DOHH2 (cell line): ENCODE results near the gene YIF1A.

Experiments
- H3F3A ChIP-seq: fragments of 200-600 bp; sonication (generic), shearing (Covaris generic); 2 replicates; pipeline ENCODE4 v1.6.0; 2016; ENCODE audit warnings: antibody characterized with exemption, mild to moderate bottlenecking; ENCODE audit not compliant: control insufficient read depth, insufficient read depth
- H3K27ac ChIP-seq: fragments of 200-600 bp; sonication (generic); 2 replicates; pipeline ENCODE4 v1.5.1; 2014; ENCODE audit warnings: low read depth, mild to moderate bottlenecking, low read length, moderate library complexity
- H3K27me3 ChIP-seq: fragments of 200-600 bp; sonication (generic); 2 replicates; pipeline ENCODE4 v1.6.1; 2014; ENCODE audit warnings: mild to moderate bottlenecking, low read length, mixed read lengths; ENCODE audit not compliant: control insufficient read depth
- H3K36me3 ChIP-seq: fragments of 200-600 bp; sonication (generic); 2 replicates; pipeline ENCODE4 v1.6.1; 2014; ENCODE audit warnings: mild to moderate bottlenecking, low read length, moderate library complexity, mixed read lengths; ENCODE audit not compliant: control insufficient read depth
- H3K4me1 ChIP-seq: fragments of 200-600 bp; sonication (generic); 2 replicates; pipeline ENCODE4 v1.6.1; 2014; ENCODE audit warnings: mild to moderate bottlenecking, low read length, mixed read lengths; ENCODE audit not compliant: control insufficient read depth
- H3K4me2 ChIP-seq: fragments of 200-600 bp; sonication (generic); 2 replicates; pipeline ENCODE4 v1.6.0; 2014; ENCODE audit warnings: mild to moderate bottlenecking, low read length, moderate library complexity
- H3K4me3 ChIP-seq: fragments of 200-600 bp; sonication (generic); 2 replicates; pipeline ENCODE4 v1.5.1; 2014; ENCODE audit warnings: mild to moderate bottlenecking, low read length, mixed read lengths
- H3K79me2 ChIP-seq: fragments of 200-600 bp; sonication (generic); 2 replicates; pipeline ENCODE4 v1.6.1; 2014; ENCODE audit warnings: mild to moderate bottlenecking, low read length, mixed read lengths; ENCODE audit not compliant: control insufficient read depth
- H3K9me2 ChIP-seq: fragments of 200-600 bp; sonication (generic); replicated peaks from 2 replicates; pipeline ENCODE4 v1.6.1; 2014; ENCODE audit warnings: mild to moderate bottlenecking, low read length, mixed read lengths; ENCODE audit not compliant: control insufficient read depth
- H3K9me3 ChIP-seq: fragments of 200-600 bp; sonication (generic); 2 replicates; pipeline ENCODE4 v1.6.1; 2014; ENCODE audit warnings: antibody characterized with exemption, low read length, mixed read lengths; ENCODE audit not compliant: control insufficient read depth, insufficient read depth
- H4K20me1 ChIP-seq: fragments of 200-600 bp; sonication (generic); 2 replicates; pipeline ENCODE4 v1.6.0; 2014; ENCODE audit warnings: low read depth, mild to moderate bottlenecking, antibody characterized with exemption, low read length, moderate library complexity; ENCODE audit not compliant: control insufficient read depth, insufficient read depth
- CTCF ChIP-seq: fragments of 200-600 bp; sonication (generic); IDR thresholded peaks from one replicate; pipeline ENCODE4 v1.5.1; 2014; ENCODE audit warnings: antibody characterized with exemption, mild to moderate bottlenecking, low read depth, low read length; ENCODE audit not compliant: poor library complexity, severe bottlenecking
- EZH2phosphoT487 ChIP-seq: fragments of 200-600 bp; sonication (generic); IDR thresholded peaks from 2 replicates; pipeline ENCODE4 v1.6.1; 2017; ENCODE audit warnings: borderline replicate concordance, mild to moderate bottlenecking, antibody characterized with exemption, low read length, moderate library complexity, mixed read lengths

Gene YIF1A

GRCh38 chr11:66248903-66249302 is 40.0 kb downstream of the YIF1A start:
- Histone ChIP-seq H3F3A (no peaks in the 10 kb centered on the region; the same call in 1 of the 2 replicates), H3K4me3 (no peak overlapping the region), H3K79me2 (no peaks in the 10 kb centered on the region), H3K36me3 (no peaks in the 10 kb centered on the region; the same call in 1 of the 2 replicates), H3K27ac (no peak overlapping the region), H3K4me1 (no peaks in the 10 kb centered on the region), H4K20me1 (no peaks in the 10 kb centered on the region), H3K9me2 (no peaks in the 10 kb centered on the region), H3K9me3 (no peaks in the 10 kb centered on the region), H3K4me2 (no peak overlapping the region), H3K27me3 (no peaks in the 10 kb centered on the region)
- TF ChIP-seq CTCF (no peak), EZH2phosphoT487 (no peak)

- H3K27ac ChIP-seq: no peak overlapping the region
- no peaks in the 10 kb centered on the region for H3K27me3 ChIP-seq
- no peaks in the 10 kb centered on the region for H3K9me3 ChIP-seq
- no peaks in the 10 kb centered on the region for H3K9me2 ChIP-seq
- H3F3A ChIP-seq: no peaks in the 10 kb centered on the region; the same call in 1 of the 2 replicates
- H3K4me1 ChIP-seq: no peaks in the 10 kb centered on the region
- H3K79me2 ChIP-seq: no peaks in the 10 kb centered on the region
- no peak for TF ChIP-seq EZH2phosphoT487
- TF ChIP-seq CTCF: no peak
- no peak overlapping the region for H3K4me3 ChIP-seq
- H4K20me1 ChIP-seq: no peaks in the 10 kb centered on the region
- H3K4me2 ChIP-seq: no peak overlapping the region
- H3K36me3 ChIP-seq: peaks cover 3% of the 10 kb centered on the region
Measured at GRCh38 chr11:66247801-66248200, 41.1 kb downstream of the YIF1A start.

GRCh38 chr11:66247295-66247694 is 41.6 kb downstream of the YIF1A start:
- Histone ChIP-seq H3K36me3 (peaks cover 8% of the 10 kb centered on the region), H3K9me3 (no peaks in the 10 kb centered on the region), H3K4me3 (no peak overlapping the region), H3F3A (no peaks in the 10 kb centered on the region; the same call in 1 of the 2 replicates), H3K27ac (no peak overlapping the region), H3K9me2 (no peaks in the 10 kb centered on the region), H3K79me2 (no peaks in the 10 kb centered on the region), H3K27me3 (no peaks in the 10 kb centered on the region), H3K4me2 (no peak overlapping the region), H3K4me1 (no peaks in the 10 kb centered on the region), H4K20me1 (no peaks in the 10 kb centered on the region)
- TF ChIP-seq EZH2phosphoT487: no peak
- no peak for TF ChIP-seq CTCF
